Measurements from ENCODE around the gene DTNA.

DNA sequence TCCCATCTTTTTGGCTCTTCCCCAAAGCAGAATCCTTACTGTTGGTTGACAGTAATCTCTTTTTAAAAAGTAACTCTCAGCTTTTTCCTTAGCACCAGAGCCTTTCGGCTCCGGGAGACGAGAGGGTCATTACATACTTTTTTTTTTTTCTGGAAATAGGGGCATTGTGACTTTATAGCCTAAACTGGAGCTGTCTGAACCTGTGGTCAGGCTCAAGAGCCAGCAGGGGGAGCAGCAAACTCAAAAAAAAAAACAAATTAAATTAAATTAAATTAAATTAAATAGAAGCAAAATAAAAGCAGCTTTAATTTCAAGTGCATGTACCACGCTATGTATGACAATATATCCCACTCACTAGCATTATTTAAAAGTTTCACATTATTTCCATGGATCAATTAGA is 156.6 kb downstream of the DTNA start:
- TF ChIP-seq, protein P1, sequence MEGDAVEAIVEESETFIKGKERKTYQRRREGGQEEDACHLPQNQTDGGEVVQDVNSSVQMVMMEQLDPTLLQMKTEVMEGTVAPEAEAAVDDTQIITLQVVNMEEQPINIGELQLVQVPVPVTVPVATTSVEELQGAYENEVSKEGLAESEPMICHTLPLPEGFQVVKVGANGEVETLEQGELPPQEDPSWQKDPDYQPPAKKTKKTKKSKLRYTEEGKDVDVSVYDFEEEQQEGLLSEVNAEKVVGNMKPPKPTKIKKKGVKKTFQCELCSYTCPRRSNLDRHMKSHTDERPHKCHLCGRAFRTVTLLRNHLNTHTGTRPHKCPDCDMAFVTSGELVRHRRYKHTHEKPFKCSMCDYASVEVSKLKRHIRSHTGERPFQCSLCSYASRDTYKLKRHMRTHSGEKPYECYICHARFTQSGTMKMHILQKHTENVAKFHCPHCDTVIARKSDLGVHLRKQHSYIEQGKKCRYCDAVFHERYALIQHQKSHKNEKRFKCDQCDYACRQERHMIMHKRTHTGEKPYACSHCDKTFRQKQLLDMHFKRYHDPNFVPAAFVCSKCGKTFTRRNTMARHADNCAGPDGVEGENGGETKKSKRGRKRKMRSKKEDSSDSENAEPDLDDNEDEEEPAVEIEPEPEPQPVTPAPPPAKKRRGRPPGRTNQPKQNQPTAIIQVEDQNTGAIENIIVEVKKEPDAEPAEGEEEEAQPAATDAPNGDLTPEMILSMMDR (IDR thresholded peaks at IDR 0.05): peak in 2 of 3 experiments; percentile 13 to 23
- no peak for TF ChIP-seq POLR2AphosphoS5 (IDR thresholded peaks at IDR 0.05; ENCODE audit: insufficient read depth in 1 of 2, low read depth in 1 of 2)

All from vagina (tissue), 2 donors.